Upper lobe of left lung (tissue), 6 donors: ENCODE measurements around the gene EID3. TPM values are rescaled to one million over a fixed set of nuclear protein-coding genes. Genes with fewer than 3 reads are reported as not detected.

Experiments used
- ATAC-seq, 2 donors: fragments of 200-7000 bp; cut with Tn5 transposase; one replicate each; pipeline ENCODE4 v1.9.1; 2022; ENCODE audit warnings: mild to moderate bottlenecking in 2 of 2, moderate library complexity in 2 of 2; ENCODE audit not compliant: low FRiP score in 2 of 2
- DNase-seq, 2 donors: peaks; one replicate each; pipeline ENCODE4 v3.0.0-alpha.2; 2019 to 2020
- H3K27ac ChIP-seq, 4 donors: fragments of 200-600 bp; sonication (generic); one replicate each; pipeline ENCODE4 v1.5.1; 2016 to 2019
- H3K27me3 ChIP-seq, 4 donors: fragments of 200-600 bp; sonication (generic); one replicate each; pipeline ENCODE4 v1.5.1; 2017 to 2019
- H3K36me3 ChIP-seq, 4 donors: fragments of 200-600 bp; sonication (generic); one replicate each; pipeline ENCODE4 v1.5.1; 2016 to 2019
- H3K4me1 ChIP-seq, 4 donors: fragments of 200-600 bp; sonication (generic); one replicate each; pipeline ENCODE4 v1.5.1; 2018 to 2019
- H3K4me3 ChIP-seq, 4 donors: fragments of 200-600 bp; sonication (generic); one replicate each; pipeline ENCODE4 v1.5.1; 2017 to 2019; ENCODE audit warnings: mild to moderate bottlenecking in 2 of 4, moderate library complexity in 1 of 4
- H3K9me3 ChIP-seq, 4 donors: fragments of 200-600 bp; sonication (generic); one replicate each; pipeline ENCODE4 v1.5.1; 2018 to 2019
- CTCF ChIP-seq, 6 experiments: fragments of 450-650 bp in 4 of 6; fragments of 200-600 bp in 2 of 6; sonication (generic) in 2 of 6; IDR thresholded peaks; one replicate each; pipeline ENCODE4 v1.5.1; 2016 to 2019; ENCODE audit warnings: antibody characterized with exemption in 6 of 6
- EP300 ChIP-seq, 4 donors: sonication (generic); formaldehyde crosslinking; IDR thresholded peaks; one replicate each; pipeline ENCODE4 v1.5.1; 2017; ENCODE audit warnings: antibody characterized with exemption in 4 of 4, control low read depth in 2 of 4
- POLR2A ChIP-seq, 4 donors: fragments of 450-650 bp; IDR thresholded peaks; one replicate each; pipeline ENCODE4 v1.5.1; 2016 to 2017; ENCODE audit warnings: antibody characterized with exemption in 4 of 4, mild to moderate bottlenecking in 2 of 4
- POLR2AphosphoS5 ChIP-seq, 2 donors: sonication (generic); formaldehyde crosslinking; IDR thresholded peaks; one replicate each; pipeline ENCODE4 v1.5.1; 2017; ENCODE audit warnings: antibody characterized with exemption in 2 of 2
- WGBS, 2 donors: methylation state at CpG; one replicate each; pipeline ENCODE4 v1.1.5; 2017 to 2018; 5-methylcytosine and 5-hydroxymethylcytosine counted together
- total RNA-seq, 6 donors: library from RNA; depleted of rRNA in 4 of 6; stranded (reverse); fragments of >200 nt in 4 of 6; gene quantifications; one replicate each; pipeline versions ENCODE4 v1.1.0 to v1.2.1, GENCODE V29; 2016 to 2021
- donor health status: DM: no; HTN: no; CAD: no; lungs with moderate emphysema.
- donor health status: DM: no; HTN: yes; CAD: no; lungs with severe emphysema.

EID3 gene
- total RNA-seq, 6 donors from 2014 or later = 2.5 to 62.9 (median 13.9) TPM

DNA sequence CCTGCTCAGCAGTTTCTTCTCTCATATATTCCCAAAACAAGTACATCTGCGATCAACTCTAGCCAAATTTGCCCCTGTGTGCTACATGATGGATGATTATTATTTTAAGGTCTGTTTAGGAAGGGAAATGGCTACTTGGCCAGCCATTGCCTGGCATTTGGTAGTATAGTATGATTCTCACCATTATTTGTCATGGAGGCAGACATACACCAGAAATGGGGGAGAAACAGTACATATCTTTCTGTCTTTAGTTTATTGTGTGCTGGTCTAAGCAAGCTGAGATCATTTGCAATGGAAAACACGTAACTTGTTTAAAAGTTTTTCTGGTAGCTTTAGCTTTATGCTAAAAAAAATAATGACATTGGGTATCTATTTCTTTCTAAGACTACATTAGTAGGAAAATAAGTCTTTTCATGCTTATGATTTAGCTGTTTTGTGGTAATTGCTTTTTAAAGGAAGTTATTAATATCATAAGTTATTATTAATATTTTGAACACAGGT lies 45.5 kb downstream of the EID3 start:
- Histone ChIP-seq H3K9me3 (no peaks in the 10 kb centered on the region), H3K4me1 (no peaks in the 10 kb centered on the region), H3K27ac (no peak overlapping the region), H3K27me3 (no peaks in the 10 kb centered on the region), H3K36me3 (peaks cover 12 to 99% (median 60%) of the 10 kb centered on the region in 4 donors), H3K4me3 (no peak overlapping the region)
- 94 to 97% methylated on average over 2 of the region's 2 CpGs for WGBS, 2 donors
- DNase-seq (no peak), ATAC-seq (no peak)
- TF ChIP-seq POLR2A (IDR thresholded peaks at IDR 0.05) (no peak), CTCF (IDR thresholded peaks at IDR 0.05) (no peak), POLR2AphosphoS5 (IDR thresholded peaks at IDR 0.05) (no peak), EP300 (IDR thresholded peaks at IDR 0.05) (no peak)

GRCh38 chr12:104350211-104351056 lies 46.9 kb downstream of the EID3 start:
- no peak overlapping the region for H3K4me3 ChIP-seq
- peaks cover 12 to 97% (median 59%) of the 10 kb centered on the region in 4 donors for H3K36me3 ChIP-seq
- 88 to 89% methylated on average over 8 of the region's 8 CpGs for WGBS, 2 donors
- H3K27me3 ChIP-seq = no peaks in the 10 kb centered on the region
- no peak for ATAC-seq
- no peaks in the 10 kb centered on the region for H3K9me3 ChIP-seq
- no peaks in the 10 kb centered on the region for H3K4me1 ChIP-seq
- H3K27ac ChIP-seq = no peak overlapping the region
- DNase-seq = no peak
- TF ChIP-seq EP300 (IDR thresholded peaks at IDR 0.05) (no peak), CTCF (IDR thresholded peaks at IDR 0.05) (no peak), POLR2A (IDR thresholded peaks at IDR 0.05) (no peak), POLR2AphosphoS5 (IDR thresholded peaks at IDR 0.05) (no peak)

DNA sequence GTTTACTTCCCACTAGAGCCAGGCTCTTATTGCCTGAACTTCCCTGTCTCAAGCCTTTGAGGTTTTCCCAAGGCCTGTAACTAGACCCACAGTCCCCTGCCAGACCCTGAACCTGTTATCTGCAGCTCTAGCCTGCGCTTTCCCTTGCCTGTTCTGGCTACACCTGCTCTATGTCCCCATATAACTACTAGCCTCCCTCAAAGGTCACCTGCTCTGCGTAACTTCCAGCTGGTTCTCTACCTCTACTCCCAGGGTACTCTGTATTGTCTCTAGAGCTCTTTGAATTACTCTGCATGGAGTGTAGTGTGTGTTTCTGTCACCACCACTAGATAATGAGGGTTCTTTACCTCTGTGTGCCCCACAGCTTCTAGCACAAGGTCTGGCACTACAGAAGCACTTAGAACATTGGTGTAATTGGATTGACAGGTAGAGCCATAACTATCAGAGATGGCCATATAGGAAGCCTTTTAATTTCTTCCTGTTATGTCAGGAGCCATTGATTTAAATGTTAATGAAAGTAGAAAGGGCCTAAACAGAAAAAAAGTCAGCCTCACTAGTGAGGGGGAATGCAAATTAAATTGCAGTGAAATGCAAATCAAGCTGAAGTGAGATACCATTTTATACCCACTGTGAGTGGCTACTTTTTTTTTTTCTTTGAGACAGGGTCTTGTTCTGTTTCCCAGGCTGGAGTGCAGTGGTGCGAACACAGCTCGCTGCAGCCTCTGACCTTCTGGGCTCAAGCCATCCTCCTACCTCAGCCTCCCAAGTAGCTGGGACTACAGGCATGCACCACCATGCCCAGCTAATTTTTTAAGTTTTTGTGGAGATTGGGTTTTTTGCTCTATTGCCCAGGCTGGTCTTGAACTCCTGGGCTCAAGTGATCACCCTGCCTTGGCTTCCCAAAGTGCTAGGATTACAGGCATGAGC lies 47.8 kb downstream of the EID3 start:
- H3K4me3 ChIP-seq = no peak overlapping the region
- no peaks in the 10 kb centered on the region for H3K27me3 ChIP-seq
- H3K9me3 ChIP-seq = no peaks in the 10 kb centered on the region
- 91 to 98% methylated on average over 4 of the region's 4 CpGs for WGBS, 2 donors
- no peak overlapping the region for H3K27ac ChIP-seq
- DNase-seq (no peak), ATAC-seq (no peak)
- no peaks in the 10 kb centered on the region for H3K4me1 ChIP-seq
- H3K36me3 ChIP-seq = peaks cover 12 to 88% (median 55%) of the 10 kb centered on the region in 4 donors
- no peak for TF ChIP-seq POLR2AphosphoS5 (IDR thresholded peaks at IDR 0.05)
- no peak for TF ChIP-seq CTCF (IDR thresholded peaks at IDR 0.05)
- no peak for TF ChIP-seq POLR2A (IDR thresholded peaks at IDR 0.05)
- no peak for TF ChIP-seq EP300 (IDR thresholded peaks at IDR 0.05)

- Histone ChIP-seq H3K27ac (no peak overlapping the region), H3K36me3 (peaks cover 12 to 80% (median 51%) of the 10 kb centered on the region in 4 donors)
- WGBS, 2 donors = 97% methylated on average over 3 of the region's 3 CpGs
Measured at GRCh38 chr12:104352106-104352713, 48.7 kb downstream of the EID3 start.

More at GRCh38 chr12:104352106-104352713, 48.7 kb downstream of the EID3 start:
- ATAC-seq = no peak
- H3K4me3 ChIP-seq = no peak overlapping the region
- H3K4me1 ChIP-seq = no peaks in the 10 kb centered on the region
- TF ChIP-seq EP300 (IDR thresholded peaks at IDR 0.05) (no peak), POLR2A (IDR thresholded peaks at IDR 0.05) (no peak), POLR2AphosphoS5 (IDR thresholded peaks at IDR 0.05) (no peak), CTCF (IDR thresholded peaks at IDR 0.05) (no peak)
- no peaks in the 10 kb centered on the region for H3K27me3 ChIP-seq
- DNase-seq = no peak
- H3K9me3 ChIP-seq = no peaks in the 10 kb centered on the region
